KMS-11 (cell line): ENCODE data around the gene NRXN3.

ENCODE experiments used
- H2AFZ ChIP-seq: fragments of 200-600 bp; sonication (generic); 2 replicates; pipeline ENCODE4 v1.6.1; 2016; ENCODE audit warnings: antibody characterized with exemption, mixed run types, low read depth
- H3K27ac ChIP-seq: fragments of 200-600 bp; sonication (generic); 2 replicates; pipeline ENCODE4 v1.6.1; 2016; ENCODE audit warnings: mild to moderate bottlenecking, mixed run types
- H3K27me3 ChIP-seq: fragments of 200-600 bp; sonication (generic); 2 replicates; pipeline ENCODE4 v1.6.1; 2017; ENCODE audit warnings: mild to moderate bottlenecking, low read depth, mixed run types, moderate library complexity; ENCODE audit not compliant: insufficient read depth
- H3K36me3 ChIP-seq: fragments of 200-600 bp; sonication (generic); 2 replicates; pipeline ENCODE4 v1.6.1; 2017; ENCODE audit warnings: mild to moderate bottlenecking, mixed run types; ENCODE audit not compliant: insufficient read depth
- H3K4me1 ChIP-seq: fragments of 200-600 bp; sonication (generic); 2 replicates; pipeline ENCODE4 v1.6.1; 2016; ENCODE audit warnings: mild to moderate bottlenecking, low read depth, mixed run types; ENCODE audit not compliant: poor library complexity, severe bottlenecking
- H3K4me2 ChIP-seq: fragments of 200-600 bp; sonication (generic); 2 replicates; pipeline ENCODE4 v1.7.0; 2016; ENCODE audit warnings: mild to moderate bottlenecking, mixed run types
- H3K4me3 ChIP-seq: fragments of 200-600 bp; sonication (generic); IDR thresholded peaks from 2 replicates; pipeline ENCODE4 v1.6.1; 2017; ENCODE audit warnings: low read depth, low read length, mixed read lengths; ENCODE audit not compliant: insufficient read depth
- H3K79me2 ChIP-seq: fragments of 200-600 bp; sonication (generic); 2 replicates; pipeline ENCODE4 v1.6.1; 2016; ENCODE audit warnings: low read depth, mixed run types; ENCODE audit not compliant: insufficient read depth
- H3K9ac ChIP-seq: fragments of 200-600 bp; sonication (generic); 2 replicates; pipeline ENCODE4 v1.6.1; 2016; ENCODE audit warnings: mild to moderate bottlenecking, mixed run types
- H4K20me1 ChIP-seq: fragments of 200-600 bp; sonication (generic); 2 replicates; pipeline ENCODE4 v1.6.1; 2016; ENCODE audit warnings: mild to moderate bottlenecking, mixed run types; ENCODE audit not compliant: insufficient read depth
- TF ChIP-seq, protein P1 (sequence below): fragments of 200-600 bp; sonication (generic); conservative IDR thresholded peaks from 2 replicates; pipeline ENCODE4 v1.6.1; 2017; ENCODE audit warnings: low read depth, mild to moderate bottlenecking, antibody characterized with exemption, low read length, moderate library complexity, mixed read lengths

NRXN3 gene

GRCh38 chr14:79652513-79653307, 1482.5 kb downstream of the NRXN3 start:
- no peak overlapping the region for H2AFZ ChIP-seq
- H3K27ac ChIP-seq, result no peak overlapping the region
- H3K4me2 ChIP-seq, result no peak overlapping the region
- TF ChIP-seq, protein P1, sequence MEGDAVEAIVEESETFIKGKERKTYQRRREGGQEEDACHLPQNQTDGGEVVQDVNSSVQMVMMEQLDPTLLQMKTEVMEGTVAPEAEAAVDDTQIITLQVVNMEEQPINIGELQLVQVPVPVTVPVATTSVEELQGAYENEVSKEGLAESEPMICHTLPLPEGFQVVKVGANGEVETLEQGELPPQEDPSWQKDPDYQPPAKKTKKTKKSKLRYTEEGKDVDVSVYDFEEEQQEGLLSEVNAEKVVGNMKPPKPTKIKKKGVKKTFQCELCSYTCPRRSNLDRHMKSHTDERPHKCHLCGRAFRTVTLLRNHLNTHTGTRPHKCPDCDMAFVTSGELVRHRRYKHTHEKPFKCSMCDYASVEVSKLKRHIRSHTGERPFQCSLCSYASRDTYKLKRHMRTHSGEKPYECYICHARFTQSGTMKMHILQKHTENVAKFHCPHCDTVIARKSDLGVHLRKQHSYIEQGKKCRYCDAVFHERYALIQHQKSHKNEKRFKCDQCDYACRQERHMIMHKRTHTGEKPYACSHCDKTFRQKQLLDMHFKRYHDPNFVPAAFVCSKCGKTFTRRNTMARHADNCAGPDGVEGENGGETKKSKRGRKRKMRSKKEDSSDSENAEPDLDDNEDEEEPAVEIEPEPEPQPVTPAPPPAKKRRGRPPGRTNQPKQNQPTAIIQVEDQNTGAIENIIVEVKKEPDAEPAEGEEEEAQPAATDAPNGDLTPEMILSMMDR, result no peak
- H3K9ac ChIP-seq, result no peak overlapping the region
- H3K4me3 ChIP-seq, result no peak overlapping the region
- H3K4me1 ChIP-seq, result no peaks in the 10 kb centered on the region
- no peaks in the 10 kb centered on the region for H4K20me1 ChIP-seq
- no peaks in the 10 kb centered on the region for H3K27me3 ChIP-seq
- H3K36me3 ChIP-seq, result no peaks in the 10 kb centered on the region
- no peaks in the 10 kb centered on the region for H3K79me2 ChIP-seq

- no peaks in the 10 kb centered on the region for H3K79me2 ChIP-seq
- H2AFZ ChIP-seq, result no peak overlapping the region
- H3K9ac ChIP-seq, result no peak overlapping the region
- no peaks in the 10 kb centered on the region for H3K36me3 ChIP-seq
- peaks cover 29% of the 10 kb centered on the region for H3K4me1 ChIP-seq
- H3K4me2 ChIP-seq, result no peak overlapping the region
- no peak overlapping the region for H3K27ac ChIP-seq
- no peaks in the 10 kb centered on the region for H4K20me1 ChIP-seq
- H3K27me3 ChIP-seq, result no peaks in the 10 kb centered on the region
- TF ChIP-seq, protein P1, result no peak
- no peak overlapping the region for H3K4me3 ChIP-seq
Observed at GRCh38 chr14:79656056-79656455, 1485.9 kb downstream of the NRXN3 start.

- H2AFZ ChIP-seq, result no peak overlapping the region
- H3K27me3 ChIP-seq, result no peaks in the 10 kb centered on the region
- H3K9ac ChIP-seq, result no peak overlapping the region
- H3K4me2 ChIP-seq, result no peak overlapping the region
- peaks cover 32% of the 10 kb centered on the region for H3K4me1 ChIP-seq
- H3K79me2 ChIP-seq, result no peaks in the 10 kb centered on the region
- H3K36me3 ChIP-seq, result no peaks in the 10 kb centered on the region
- TF ChIP-seq, protein P1, result no peak
- H3K4me3 ChIP-seq, result no peak overlapping the region
- no peak overlapping the region for H3K27ac ChIP-seq
- H4K20me1 ChIP-seq, result no peaks in the 10 kb centered on the region
Observed at GRCh38 chr14:79656496-79656895, 1486.3 kb downstream of the NRXN3 start.

- H3K27ac ChIP-seq, result no peak overlapping the region
- no peaks in the 10 kb centered on the region for H3K79me2 ChIP-seq
- no peaks in the 10 kb centered on the region for H4K20me1 ChIP-seq
- no peak overlapping the region; the same call in 1 of the 2 replicates for H3K4me2 ChIP-seq
- H3K36me3 ChIP-seq, result no peaks in the 10 kb centered on the region
- no peak overlapping the region for H3K4me3 ChIP-seq
- H3K4me1 ChIP-seq, result peaks cover 32% of the 10 kb centered on the region
- TF ChIP-seq, protein P1, result no peak
- no peaks in the 10 kb centered on the region for H3K27me3 ChIP-seq
- H2AFZ ChIP-seq, result no peak overlapping the region
- no peak overlapping the region for H3K9ac ChIP-seq
Observed at GRCh38 chr14:79658221-79658620, 1488.0 kb downstream of the NRXN3 start.
